HepG2 (cell line): ENCODE data around the gene RAB3C. TPM values are rescaled to one million over a fixed set of nuclear protein-coding genes. Genes with fewer than 3 reads are reported as not detected.
A peak's percentile ranks its signal among the peaks of the same experiment; 100 is the strongest.

ENCODE experiments used
- ATAC-seq: fragments of 200-7000 bp; cut with Tn5 transposase; 3 replicates; pipeline ENCODE4 v1.9.1; 2020; ENCODE audit warnings: mild to moderate bottlenecking, moderate library complexity
- BruUV-seq: library from RNA; stranded (reverse); fragments of 400-500 nt; replicated peaks from 2 replicates; lab custom pipeline; 2021; lab: Mats Ljungman, UMichigan
- CTCF ChIA-PET: fragments of 300-600 bp; formaldehyde crosslinking; extraction: SDS; loops from one replicate; lab custom pipeline; 2021; ENCODE audit warnings: low total read pairs, inconsistent platforms, low intra/inter-chr PET ratio; lab: Yijun Ruan, JAX
- POLR2A ChIA-PET: fragments of 350-600 bp; sonication (Branson Sonifier 250); formaldehyde crosslinking; loops from one replicate; lab custom pipeline; 2020; ENCODE audit warnings: antibody characterized with exemption, inconsistent platforms; lab: Yijun Ruan, JAX
- DNase-seq: peaks from one replicate; pipeline ENCODE4 v3.0.0-alpha.2; 2015; ENCODE audit warnings: low spot score
- FAIRE-seq: peaks from 3 replicates; lab custom pipeline; 2011; peaks lifted over from hg19 to GRCh38; lab: Jason Lieb, UNC
- H2AFZ ChIP-seq: one replicate; pipeline ENCODE4 v1.6.1; 2011; ENCODE audit warnings: low read length, inconsistent platforms
- H3K27ac ChIP-seq: fragments of 300-600 bp; 3 replicates; pipeline ENCODE4 v1.8.0; 2011; ENCODE audit warnings: mixed run types, mild to moderate bottlenecking, mixed read lengths, low read length, inconsistent platforms; ENCODE audit not compliant: insufficient read depth; ENCODE audit errors: extremely low read length
- H3K27me3 ChIP-seq, 2 experiments: fragments of 200-600 bp in 1 of 2; 2 replicates in 1 of 2; 3 replicates in 1 of 2; pipeline versions ENCODE4 v1.6.0 to v1.8.0; 2011; ENCODE audit warnings: low read length in 2 of 2, mild to moderate bottlenecking in 2 of 2, moderate library complexity in 2 of 2, inconsistent platforms in 1 of 2; ENCODE audit not compliant: insufficient read depth in 2 of 2, control insufficient read depth in 1 of 2
- H3K36me3 ChIP-seq, 2 experiments: fragments of 200-600 bp in 1 of 2; replicated peaks in 1 of 2; 2 replicates in 1 of 2; 3 replicates in 1 of 2; pipeline versions ENCODE4 v1.5.1 to v1.8.0; 2011; ENCODE audit warnings: low read length in 2 of 2, inconsistent platforms in 1 of 2; ENCODE audit not compliant: insufficient read depth in 2 of 2, control insufficient read depth in 1 of 2
- H3K4me1 ChIP-seq: 2 replicates; pipeline ENCODE4 v1.5.1; 2012; ENCODE audit warnings: low read length, inconsistent platforms; ENCODE audit not compliant: insufficient read depth
- H3K4me2 ChIP-seq: 2 replicates; pipeline ENCODE4 v1.6.0; 2011; ENCODE audit warnings: low read depth, low read length, inconsistent platforms
- H3K4me3 ChIP-seq, 3 experiments: fragments of 200-600 bp in 1 of 3; sonication (generic), shearing (Covaris generic) in 1 of 3; replicated peaks in 1 of 3; 2 replicates each; pipeline ENCODE4 v1.5.1; 2011 to 2016; ENCODE audit warnings: low read length in 3 of 3, inconsistent platforms in 2 of 3, low read depth in 2 of 3, mild to moderate bottlenecking in 2 of 3, control low read depth in 1 of 3, mixed read lengths in 1 of 3; ENCODE audit not compliant: insufficient read depth in 1 of 3
- H3K79me2 ChIP-seq: one replicate; pipeline ENCODE4 v1.6.1; 2011; ENCODE audit warnings: low read length, inconsistent platforms; ENCODE audit not compliant: insufficient read depth
- H3K9ac ChIP-seq: 2 replicates; pipeline ENCODE4 v1.6.0; 2011; ENCODE audit warnings: mild to moderate bottlenecking, low read depth, low read length, inconsistent platforms; ENCODE audit not compliant: insufficient read depth
- H3K9me3 ChIP-seq: 2 replicates; pipeline ENCODE4 v1.5.1; 2012; ENCODE audit warnings: mild to moderate bottlenecking, low read length
- H4K20me1 ChIP-seq: 2 replicates; pipeline ENCODE4 v1.6.0; 2011; ENCODE audit warnings: inconsistent platforms, mild to moderate bottlenecking, low read length, moderate library complexity; ENCODE audit not compliant: insufficient read depth
- AHDC1 ChIP-seq: sonication (generic); formaldehyde crosslinking; IDR thresholded peaks from 2 replicates; pipeline ENCODE4 v1.5.1; 2020; ENCODE audit warnings: mild to moderate bottlenecking, missing genetic modification reagents, borderline replicate concordance
- HOXA5 ChIP-seq: sonication (generic); formaldehyde crosslinking; IDR thresholded peaks from 2 replicates; pipeline ENCODE4 v1.4.0; 2020; ENCODE audit warnings: missing genetic modification reagents
- MAZ ChIP-seq, 2 experiments: sonication (generic) in 1 of 2; formaldehyde crosslinking in 1 of 2; IDR thresholded peaks; 2 replicates each; pipeline versions ENCODE4 v1.5.0 to v1.6.1; 2012 to 2020; ENCODE audit warnings: low read depth in 2 of 2, mild to moderate bottlenecking in 2 of 2, borderline replicate concordance in 1 of 2, improper control_type of control experiment in 1 of 2, low read length in 1 of 2, missing genetic modification reagents in 1 of 2, moderate library complexity in 1 of 2
- RBAK ChIP-seq: sonication (generic); formaldehyde crosslinking; IDR thresholded peaks from 2 replicates; pipeline ENCODE4 v1.5.1; 2020; ENCODE audit warnings: mild to moderate bottlenecking, missing genetic modification reagents
- SETDB1 ChIP-seq: sonication (generic); formaldehyde crosslinking; IDR thresholded peaks from 2 replicates; pipeline ENCODE4 v1.5.1; 2020; ENCODE audit warnings: missing genetic modification reagents, mild to moderate bottlenecking, borderline replicate concordance
- SRSF9 ChIP-seq: fragments of 200-400 bp; formaldehyde crosslinking; IDR thresholded peaks from 2 replicates; pipeline ENCODE4 v1.6.1; 2018; ENCODE audit warnings: borderline replicate concordance, mild to moderate bottlenecking, low read depth, low read length; ENCODE audit not compliant: insufficient read depth, poor library complexity, severe bottlenecking
- TBX2 ChIP-seq: sonication (generic); formaldehyde crosslinking; IDR thresholded peaks from 2 replicates; pipeline ENCODE4 v1.5.0; 2020; ENCODE audit warnings: missing genetic modification reagents, mild to moderate bottlenecking, borderline replicate concordance
- ZNF12 ChIP-seq: sonication (generic); formaldehyde crosslinking; IDR thresholded peaks from 2 replicates; pipeline ENCODE4 v1.5.0; 2020; ENCODE audit warnings: missing genetic modification reagents
- ZNF225 ChIP-seq: sonication (generic); formaldehyde crosslinking; IDR thresholded peaks from 2 replicates; pipeline ENCODE4 v1.4.0; 2020; ENCODE audit warnings: mild to moderate bottlenecking, missing genetic modification reagents
- ZNF292 ChIP-seq: sonication (generic); formaldehyde crosslinking; IDR thresholded peaks from 2 replicates; pipeline ENCODE4 v1.8.1; 2022; ENCODE audit warnings: mild to moderate bottlenecking, low read depth, missing genetic modification reagents, borderline replicate concordance
- ZNF547 ChIP-seq: sonication (generic); formaldehyde crosslinking; IDR thresholded peaks from 2 replicates; pipeline ENCODE4 v1.5.1; 2020; ENCODE audit warnings: mild to moderate bottlenecking, missing genetic modification reagents
- ZNF607 ChIP-seq: sonication (generic); formaldehyde crosslinking; IDR thresholded peaks from 2 replicates; pipeline ENCODE4 v1.5.1; 2020; ENCODE audit warnings: missing genetic modification reagents, mild to moderate bottlenecking, borderline replicate concordance
- WGBS: methylation state at CpG from one replicate; pipeline ENCODE4 v1.1.6; 2017; ENCODE audit warnings: low lambda C conversion rate; 5-methylcytosine and 5-hydroxymethylcytosine counted together
- in situ Hi-C: cut with HindIII; loops from 2 replicates; pipeline ENCODE4 v1.10.0; 2017; ENCODE audit warnings: low pct_unique_long_range_greater_than_20kb; ENCODE audit not compliant: extremely low pct_ligation_motif_present
- intact Hi-C: fragments of 100-400 bp; cut with micrococcal nuclease; formaldehyde crosslinking; loops from one replicate; pipeline ENCODE4 v1.10.0; 2022; ENCODE audit not compliant: unreplicated experiment
- polyA plus RNA-seq, 8 experiments: library from polyadenylated mRNA; depleted of rRNA in 3 of 8; stranded (reverse) in 7 of 8; unstranded in 1 of 8; fragments of >200 nt; fragmentation: Illumina TruSeq in 4 of 8; extraction: Trizol in 4 of 8; gene quantifications; 2 replicates each; pipeline versions ENCODE4 v1.2.1 to v1.2.3, GENCODE V29; 2011 to 2016; ENCODE audit warnings: low read depth in 4 of 8, missing spikeins in 1 of 8, mixed read lengths in 1 of 8; ENCODE audit not compliant: insufficient read depth in 1 of 8
- total RNA-seq, 5 experiments: library from RNA; depleted of rRNA; stranded (reverse); fragments of >200 nt; fragmentation: Illumina TruSeq; extraction: Trizol; gene quantifications; 2 replicates each; pipeline ENCODE4 v1.2.3, GENCODE V29; 2016; ENCODE audit warnings: low read depth in 1 of 5

Gene RAB3C
- total and polyA plus RNA-seq, 2 of the 13 experiments (the other 11 are each of a cell fraction or from before 2014, with no cell fraction given): not detected

- TF ChIP-seq AHDC1 (CRISPR knock-in tag) (peak; percentile 89), ZNF225 (CRISPR knock-in tag) (no peak), HOXA5 (CRISPR knock-in tag) (0 out of 2 replicates have a peak, but pooled peaks have one; percentile 32), TBX2 (CRISPR knock-in tag) (peak; percentile 29; the same call in 1 of the 2 replicates), ZNF292 (CRISPR knock-in tag) (no peak), MAZ (IDR thresholded peaks at IDR 0.05; ENCODE audit: borderline replicate concordance, low read depth, low read length) (no peak), MAZ (CRISPR knock-in tag; IDR thresholded peaks at IDR 0.05; ENCODE audit: low read depth) (no peak)
Measured at GRCh38 chr5:58738336-58738735, 155.5 kb downstream of the RAB3C start (continued).

GRCh38 chr5:58739051-58739450 lies 156.2 kb downstream of the RAB3C start:
- no TSS peak for BruUV-seq
- 25% methylated on average over 2 of the region's 2 CpGs for WGBS
- H2AFZ ChIP-seq: no peak overlapping the region
- no peak overlapping the region for H3K4me3 ChIP-seq
- DNase-seq (no peak), ATAC-seq (no peak), FAIRE-seq (no peak)
- no peaks in the 10 kb centered on the region for H4K20me1 ChIP-seq
- ChIA-PET CTCF (no interaction called here), POLR2A (no interaction called here)
- peaks cover 37% of the 10 kb centered on the region for H3K4me1 ChIP-seq
- H3K27ac ChIP-seq: no peak overlapping the region
- no peak overlapping the region for H3K4me2 ChIP-seq
- H3K27me3 ChIP-seq: no peaks in the 10 kb centered on the region
- no peak overlapping the region for H3K9ac ChIP-seq
- H3K79me2 ChIP-seq: no peaks in the 10 kb centered on the region
- H3K36me3 ChIP-seq: no peaks in the 10 kb centered on the region
- in situ Hi-C loops: no loop called here
- H3K9me3 ChIP-seq: no peaks in the 10 kb centered on the region
- intact Hi-C loops: no loop called here
- TF ChIP-seq ZNF12 (no peak), ZNF607 (CRISPR knock-in tag) (no peak), SRSF9 (no peak), RBAK (CRISPR knock-in tag) (no peak), SETDB1 (CRISPR knock-in tag) (no peak), ZNF547 (no peak)
